H9 (cell line): ENCODE results near the gene KPNA1. TPM values are rescaled to one million over a fixed set of nuclear protein-coding genes. Genes with fewer than 3 reads are reported as not detected.

ENCODE experiments used
- DNase-seq: peaks from one replicate; pipeline ENCODE4 v3.0.0-alpha.2; 2017
- H2AFZ ChIP-seq: one replicate; pipeline ENCODE4 v1.6.1; 2013; ENCODE audit warnings: mild to moderate bottlenecking, low read length, control low read depth, moderate library complexity
- H2AK5ac ChIP-seq: 2 replicates; pipeline ENCODE4 v1.6.1; 2013; ENCODE audit warnings: low read length, control low read depth, mixed read lengths; ENCODE audit not compliant: insufficient read length
- H2BK120ac ChIP-seq: one replicate; pipeline ENCODE4 v1.6.1; 2013; ENCODE audit warnings: low read depth, mild to moderate bottlenecking, low read length, control low read depth, inconsistent platforms; ENCODE audit not compliant: poor library complexity, severe bottlenecking
- H2BK12ac ChIP-seq: 2 replicates; pipeline ENCODE4 v1.6.1; 2013; ENCODE audit warnings: low read length, control low read depth, mixed read lengths, low read depth; ENCODE audit not compliant: insufficient read length
- H2BK15ac ChIP-seq: 2 replicates; pipeline ENCODE4 v1.6.1; 2013; ENCODE audit warnings: low read depth, low read length, control low read depth
- H2BK20ac ChIP-seq: one replicate; pipeline ENCODE4 v1.6.1; 2013; ENCODE audit warnings: low read depth, mild to moderate bottlenecking, low read length, control low read depth, inconsistent platforms; ENCODE audit not compliant: poor library complexity, severe bottlenecking
- H2BK5ac ChIP-seq: 2 replicates; pipeline ENCODE4 v1.6.1; 2013; ENCODE audit warnings: low read length, control low read depth, mixed read lengths; ENCODE audit not compliant: insufficient read length
- H3K14ac ChIP-seq: 2 replicates; pipeline ENCODE4 v1.6.1; 2013; ENCODE audit warnings: low read length, control low read depth; ENCODE audit not compliant: insufficient read depth
- H3K18ac ChIP-seq: 2 replicates; pipeline ENCODE4 v1.6.1; 2013; ENCODE audit warnings: low read depth, mild to moderate bottlenecking, mixed read lengths, low read length, control low read depth; ENCODE audit not compliant: insufficient read length
- H3K23ac ChIP-seq: 2 replicates; pipeline ENCODE4 v1.6.1; 2013; ENCODE audit warnings: low read length, control low read depth, mixed read lengths, low read depth; ENCODE audit not compliant: insufficient read length
- H3K23me2 ChIP-seq: 2 replicates; pipeline ENCODE4 v1.6.1; 2013; ENCODE audit warnings: low read depth, mild to moderate bottlenecking, mixed read lengths, low read length, control low read depth; ENCODE audit not compliant: insufficient read length, poor library complexity, severe bottlenecking
- H3K27ac ChIP-seq: 2 replicates; pipeline ENCODE4 v1.5.1; 2013; ENCODE audit warnings: low read length, control low read depth, mixed read lengths, low read depth; ENCODE audit not compliant: insufficient read length
- H3K27me3 ChIP-seq: 2 replicates; pipeline ENCODE4 v1.6.1; 2013; ENCODE audit warnings: low read length, control low read depth, inconsistent platforms; ENCODE audit not compliant: insufficient read depth
- H3K4ac ChIP-seq: 2 replicates; pipeline ENCODE4 v1.6.1; 2013; ENCODE audit warnings: low read depth, mild to moderate bottlenecking, control low read depth, inconsistent platforms, low read length, moderate library complexity
- H3K4me1 ChIP-seq: 2 replicates; pipeline ENCODE4 v1.6.1; 2013; ENCODE audit warnings: low read length, control low read depth, inconsistent platforms; ENCODE audit not compliant: insufficient read depth
- H3K4me2 ChIP-seq: 2 replicates; pipeline ENCODE4 v1.6.1; 2013; ENCODE audit warnings: low read length, control low read depth, mixed read lengths; ENCODE audit not compliant: insufficient read length, insufficient read depth
- H3K56ac ChIP-seq: 2 replicates; pipeline ENCODE4 v1.6.1; 2013; ENCODE audit warnings: low read depth, mild to moderate bottlenecking, mixed read lengths, low read length, control low read depth; ENCODE audit not compliant: insufficient read length
- H3K79me1 ChIP-seq: 2 replicates; pipeline ENCODE4 v1.6.1; 2013; ENCODE audit warnings: low read depth, mild to moderate bottlenecking, moderate library complexity, low read length, control low read depth, inconsistent platforms; ENCODE audit not compliant: insufficient read depth, poor library complexity, severe bottlenecking
- H3K79me2 ChIP-seq: 2 replicates; pipeline ENCODE4 v1.6.1; 2013; ENCODE audit warnings: low read length, control low read depth, inconsistent platforms; ENCODE audit not compliant: insufficient read depth
- H3K9ac ChIP-seq: 2 replicates; pipeline ENCODE4 v1.6.1; 2013; ENCODE audit warnings: low read length, control low read depth, mixed read lengths; ENCODE audit not compliant: insufficient read length; ENCODE audit errors: extremely low read depth
- H3K9me3 ChIP-seq: one replicate; pipeline ENCODE4 v1.6.1; 2013; ENCODE audit warnings: low read depth, low read length, inconsistent platforms; ENCODE audit not compliant: control insufficient read depth
- H3T11ph ChIP-seq: one replicate; pipeline ENCODE4 v1.6.1; 2013; ENCODE audit warnings: mild to moderate bottlenecking, low read length, control low read depth, inconsistent platforms
- H4K20me1 ChIP-seq: one replicate; pipeline ENCODE4 v1.6.1; 2013; ENCODE audit not compliant: control insufficient read depth, insufficient read length, insufficient read depth
- H4K5ac ChIP-seq: 2 replicates; pipeline ENCODE4 v1.6.1; 2013; ENCODE audit warnings: low read depth, mild to moderate bottlenecking, mixed read lengths, low read length, control low read depth; ENCODE audit not compliant: insufficient read length
- H4K8ac ChIP-seq: replicated peaks from 2 replicates; pipeline ENCODE4 v1.6.1; 2013; ENCODE audit warnings: low read length, control low read depth, mixed read lengths, low read depth; ENCODE audit not compliant: insufficient read length
- H4K91ac ChIP-seq: 2 replicates; pipeline ENCODE4 v1.6.1; 2013; ENCODE audit warnings: low read depth, mild to moderate bottlenecking, moderate library complexity, mixed read lengths, low read length, control low read depth; ENCODE audit not compliant: insufficient read length
- H3K27ac Mint-ChIP-seq, 3 experiments: 2 replicates in 2 of 3; 3 replicates in 1 of 3; pipeline ENCODE4 v1.8.0; 2020 to 2021; ENCODE audit warnings: mixed read lengths in 3 of 3, mild to moderate bottlenecking in 1 of 3, moderate library complexity in 1 of 3
- H3K27me3 Mint-ChIP-seq: 2 replicates; pipeline ENCODE4 v1.8.0; 2021; ENCODE audit warnings: low read depth, mild to moderate bottlenecking, moderate library complexity, mixed read lengths
- H3K36me3 Mint-ChIP-seq, 3 experiments: 2 replicates in 2 of 3; 3 replicates in 1 of 3; pipeline ENCODE4 v1.8.0; 2020 to 2021; ENCODE audit warnings: low read depth in 3 of 3, mixed read lengths in 3 of 3; ENCODE audit not compliant: insufficient read depth in 1 of 3
- H3K4me1 Mint-ChIP-seq, 2 experiments: 2 replicates each; pipeline ENCODE4 v1.8.0; 2020; ENCODE audit warnings: mixed read lengths in 2 of 2
- H3K4me3 Mint-ChIP-seq, 2 experiments: 2 replicates in 1 of 2; 3 replicates in 1 of 2; pipeline ENCODE4 v1.8.0; 2020 to 2021; ENCODE audit warnings: mild to moderate bottlenecking in 2 of 2, mixed read lengths in 2 of 2, moderate library complexity in 1 of 2
- H3K9me3 Mint-ChIP-seq, 2 experiments: 2 replicates in 1 of 2; 3 replicates in 1 of 2; pipeline ENCODE4 v1.8.0; 2020; ENCODE audit warnings: mild to moderate bottlenecking in 2 of 2, mixed read lengths in 2 of 2, moderate library complexity in 1 of 2
- WGBS: extraction: QIAGEN DNeasy Blood & Tissue Kit; methylation state at CpG from one replicate; pipeline ENCODE4 v1.1.7; 2013; ENCODE audit warnings: missing lambda C conversion rate, low lambda C conversion rate, mixed read lengths; ENCODE audit not compliant: insufficient read length; ENCODE audit errors: extremely low coverage; 5-methylcytosine and 5-hydroxymethylcytosine counted together
- total RNA-seq: library from RNA; stranded (reverse); gene quantifications from 2 replicates; pipeline ENCODE4 v1.2.1, GENCODE V29; 2021
- TF ChIP-seq, protein P1 (sequence below): fragments of 200-600 bp; sonication (generic); conservative IDR thresholded peaks from 3 replicates; pipeline ENCODE4 v1.8.0; 2021; ENCODE audit warnings: antibody characterized with exemption, mild to moderate bottlenecking

The KPNA1 gene
- total RNA-seq, 1 experiment from 2014 or later, result 71.7 TPM

DNA sequence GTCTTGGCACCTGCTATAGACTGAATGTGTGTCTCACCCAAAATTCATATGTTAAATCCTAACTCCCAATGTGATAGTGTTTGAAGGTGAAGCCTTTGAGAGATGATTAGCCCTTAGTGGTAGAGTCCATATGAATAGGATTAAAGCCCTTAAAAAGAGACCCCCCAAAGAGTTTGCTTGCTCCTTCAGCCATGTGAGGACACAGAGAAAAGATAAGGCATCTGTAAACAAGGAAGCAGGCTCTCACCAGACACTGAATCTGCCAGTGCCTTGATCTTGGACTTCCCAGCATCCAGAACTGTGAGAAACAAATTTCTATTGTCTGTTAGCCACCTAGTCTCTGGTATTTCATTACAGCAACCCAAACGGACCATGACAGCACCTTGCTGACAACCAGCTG lies 16.6 kb downstream of the KPNA1 start:
- WGBS, result no CpG with 5 or more reads among the region's 1 CpG

More for the DNA sequence above, 16.6 kb downstream of the KPNA1 start:
- H3K18ac ChIP-seq, result no peak overlapping the region
- no peak overlapping the region for H3K4me3 Mint-ChIP-seq
- H3K23me2 ChIP-seq, result no peaks in the 10 kb centered on the region
- no peak overlapping the region for H2AK5ac ChIP-seq
- DNase-seq, result no peak
- H3K9me3 ChIP-seq, result no peaks in the 10 kb centered on the region
- no peaks in the 10 kb centered on the region for H4K20me1 ChIP-seq
- no peak overlapping the region for H3K9ac ChIP-seq
- H3K9me3 Mint-ChIP-seq, result no peaks in the 10 kb centered on the region
- H3K4me1 ChIP-seq, result no peaks in the 10 kb centered on the region; the same call in none of the 2 replicates
- H3K79me2 ChIP-seq, result peaks cover 2% of the 10 kb centered on the region; the same call in 1 of the 2 replicates
- H4K91ac ChIP-seq, result no peak overlapping the region
- H3K27me3 ChIP-seq, result no peaks in the 10 kb centered on the region
- no peak overlapping the region for H3K27ac Mint-ChIP-seq
- no peak overlapping the region for H2BK20ac ChIP-seq
- no peak overlapping the region for H4K8ac ChIP-seq
- H2BK15ac ChIP-seq, result no peak overlapping the region
- H3K56ac ChIP-seq, result no peak overlapping the region
- H3K4me1 Mint-ChIP-seq, result peaks cover 33 to 45% of the 10 kb centered on the region in 2 experiments
- H3K23ac ChIP-seq, result no peak overlapping the region
- H3K4me2 ChIP-seq, result no peak overlapping the region
- H4K5ac ChIP-seq, result no peak overlapping the region
- H2BK5ac ChIP-seq, result no peak overlapping the region
- H2AFZ ChIP-seq, result no peak overlapping the region
- no peak overlapping the region for H2BK120ac ChIP-seq
- H3T11ph ChIP-seq, result no peak overlapping the region
- no peaks in the 10 kb centered on the region for H3K27me3 Mint-ChIP-seq
- H3K36me3 Mint-ChIP-seq, result peaks cover 9 to 26% (median 19%) of the 10 kb centered on the region in 3 experiments; a peak in 6 of 7 replicates
- H2BK12ac ChIP-seq, result no peak overlapping the region
- H3K27ac ChIP-seq, result no peak overlapping the region
- peaks cover 7% of the 10 kb centered on the region for H3K79me1 ChIP-seq
- TF ChIP-seq, protein P1, sequence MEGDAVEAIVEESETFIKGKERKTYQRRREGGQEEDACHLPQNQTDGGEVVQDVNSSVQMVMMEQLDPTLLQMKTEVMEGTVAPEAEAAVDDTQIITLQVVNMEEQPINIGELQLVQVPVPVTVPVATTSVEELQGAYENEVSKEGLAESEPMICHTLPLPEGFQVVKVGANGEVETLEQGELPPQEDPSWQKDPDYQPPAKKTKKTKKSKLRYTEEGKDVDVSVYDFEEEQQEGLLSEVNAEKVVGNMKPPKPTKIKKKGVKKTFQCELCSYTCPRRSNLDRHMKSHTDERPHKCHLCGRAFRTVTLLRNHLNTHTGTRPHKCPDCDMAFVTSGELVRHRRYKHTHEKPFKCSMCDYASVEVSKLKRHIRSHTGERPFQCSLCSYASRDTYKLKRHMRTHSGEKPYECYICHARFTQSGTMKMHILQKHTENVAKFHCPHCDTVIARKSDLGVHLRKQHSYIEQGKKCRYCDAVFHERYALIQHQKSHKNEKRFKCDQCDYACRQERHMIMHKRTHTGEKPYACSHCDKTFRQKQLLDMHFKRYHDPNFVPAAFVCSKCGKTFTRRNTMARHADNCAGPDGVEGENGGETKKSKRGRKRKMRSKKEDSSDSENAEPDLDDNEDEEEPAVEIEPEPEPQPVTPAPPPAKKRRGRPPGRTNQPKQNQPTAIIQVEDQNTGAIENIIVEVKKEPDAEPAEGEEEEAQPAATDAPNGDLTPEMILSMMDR, result no peak
- H3K14ac ChIP-seq, result no peak overlapping the region
- H3K4ac ChIP-seq, result no peak overlapping the region
